HepG2 (cell line): ENCODE measurements around the gene CDYL2.

Experiments used
- BHLHE40 ChIP-seq: IDR thresholded peaks from 2 replicates; pipeline ENCODE4 v1.6.1; 2011; ENCODE audit warnings: low read length, improper control_type of control experiment
- IRF1 ChIP-seq: sonication (generic); formaldehyde crosslinking; IDR thresholded peaks from 2 replicates; pipeline ENCODE4 v1.4.0; 2020; ENCODE audit warnings: low read depth, mild to moderate bottlenecking, missing genetic modification reagents
- SNAPC5 ChIP-seq: sonication (generic); formaldehyde crosslinking; IDR thresholded peaks from 2 replicates; pipeline ENCODE4 v1.8.1; 2023; ENCODE audit warnings: mild to moderate bottlenecking, missing genetic modification reagents, borderline replicate concordance
- ZNF337 ChIP-seq: sonication (generic); formaldehyde crosslinking; IDR thresholded peaks from 2 replicates; pipeline ENCODE4 v1.5.1; 2020; ENCODE audit warnings: missing genetic modification reagents, low read depth, mild to moderate bottlenecking, borderline replicate concordance
- ZNF776 ChIP-seq: sonication (generic); formaldehyde crosslinking; IDR thresholded peaks from 2 replicates; pipeline ENCODE4 v1.4.0; 2020; ENCODE audit warnings: mild to moderate bottlenecking, missing genetic modification reagents

- TF ChIP-seq ZNF337 (no peak), SNAPC5 (CRISPR knock-in tag) (no peak), IRF1 (CRISPR knock-in tag) (no peak), BHLHE40 (no peak), ZNF776 (CRISPR knock-in tag) (no peak)
These were observed 123.0 kb downstream of the CDYL2 start for GRCh38 chr16:80681436-80681835.
